HepG2 (cell line): ENCODE data around the gene ATXN7L3. TPM values are rescaled to one million over a fixed set of nuclear protein-coding genes. Genes with fewer than 3 reads are reported as not detected.

ENCODE experiments used
- HNF1B ChIP-seq: sonication (generic); formaldehyde crosslinking; IDR thresholded peaks from 2 replicates; pipeline ENCODE4 v1.5.1; 2020; ENCODE audit warnings: mild to moderate bottlenecking, moderate library complexity, missing genetic modification reagents
- HNF4A ChIP-seq: sonication (generic); formaldehyde crosslinking; IDR thresholded peaks from 2 replicates; pipeline ENCODE4 v1.4.0; 2020; ENCODE audit warnings: missing genetic modification reagents
- HOXD1 ChIP-seq: sonication (generic); formaldehyde crosslinking; IDR thresholded peaks from 2 replicates; pipeline ENCODE4 v1.5.0; 2020; ENCODE audit warnings: missing genetic modification reagents
- NFATC3 ChIP-seq: sonication (generic); formaldehyde crosslinking; IDR thresholded peaks from 2 replicates; pipeline ENCODE4 v1.5.1; 2020; ENCODE audit warnings: mild to moderate bottlenecking, missing genetic modification reagents
- PREB ChIP-seq: sonication (generic); formaldehyde crosslinking; IDR thresholded peaks from 2 replicates; pipeline ENCODE4 v1.4.0; 2020; ENCODE audit warnings: missing genetic modification reagents
- SMARCC2 ChIP-seq: fragments of 450-650 bp; IDR thresholded peaks from 2 replicates; pipeline ENCODE4 v1.6.1; 2017; ENCODE audit warnings: antibody characterized with exemption, mild to moderate bottlenecking
- SOX6 ChIP-seq, 2 experiments: fragments of 450-650 bp in 1 of 2; sonication (generic) in 1 of 2; formaldehyde crosslinking in 1 of 2; IDR thresholded peaks; 2 replicates each; pipeline versions ENCODE4 v1.4.0 to v1.6.1; 2017 to 2020; ENCODE audit warnings: antibody characterized with exemption in 1 of 2, mild to moderate bottlenecking in 1 of 2, missing genetic modification reagents in 1 of 2
- SYNCRIP ChIP-seq: fragments of 200-400 bp; formaldehyde crosslinking; IDR thresholded peaks from 2 replicates; pipeline ENCODE4 v1.6.1; 2018; ENCODE audit warnings: mild to moderate bottlenecking, low read depth, low read length; ENCODE audit not compliant: insufficient read depth
- TOE1 ChIP-seq: sonication (generic); formaldehyde crosslinking; IDR thresholded peaks from 2 replicates; pipeline ENCODE4 v1.4.0; 2020; ENCODE audit warnings: mild to moderate bottlenecking, missing genetic modification reagents
- ZBTB39 ChIP-seq: sonication (generic); formaldehyde crosslinking; IDR thresholded peaks from 2 replicates; pipeline ENCODE4 v1.5.0; 2020; ENCODE audit warnings: missing genetic modification reagents
- ZFP62 ChIP-seq: sonication (generic); formaldehyde crosslinking; IDR thresholded peaks from 2 replicates; pipeline ENCODE4 v1.4.0; 2020; ENCODE audit warnings: missing genetic modification reagents
- ZMYM3 ChIP-seq: sonication (generic); formaldehyde crosslinking; IDR thresholded peaks from 2 replicates; pipeline ENCODE4 v1.5.1; 2020; ENCODE audit warnings: mild to moderate bottlenecking, missing genetic modification reagents
- ZNF367 ChIP-seq: sonication (generic); formaldehyde crosslinking; IDR thresholded peaks from 2 replicates; pipeline ENCODE4 v1.4.0; 2020; ENCODE audit warnings: missing genetic modification reagents, borderline replicate concordance
- ZNF431 ChIP-seq: sonication (generic); formaldehyde crosslinking; IDR thresholded peaks from 2 replicates; pipeline ENCODE4 v1.9.0; 2022; ENCODE audit warnings: missing genetic modification reagents, low read depth, mild to moderate bottlenecking, borderline replicate concordance
- ZNF574 ChIP-seq: sonication (generic); formaldehyde crosslinking; IDR thresholded peaks from 2 replicates; pipeline ENCODE4 v1.4.0; 2020; ENCODE audit warnings: missing genetic modification reagents
- ZNF577 ChIP-seq: sonication (generic); formaldehyde crosslinking; IDR thresholded peaks from 2 replicates; pipeline ENCODE4 v1.4.0; 2020; ENCODE audit warnings: mild to moderate bottlenecking, low read depth, missing genetic modification reagents, borderline replicate concordance
- ZNF792 ChIP-seq: IDR thresholded peaks from 2 replicates; pipeline ENCODE4 v1.6.1; 2016
- polyA plus RNA-seq, 8 experiments: library from polyadenylated mRNA; depleted of rRNA in 3 of 8; stranded (reverse) in 7 of 8; unstranded in 1 of 8; fragments of >200 nt; fragmentation: Illumina TruSeq in 4 of 8; extraction: Trizol in 4 of 8; gene quantifications; 2 replicates each; pipeline versions ENCODE4 v1.2.1 to v1.2.3, GENCODE V29; 2011 to 2016; ENCODE audit warnings: low read depth in 4 of 8, missing spikeins in 1 of 8, mixed read lengths in 1 of 8; ENCODE audit not compliant: insufficient read depth in 1 of 8
- total RNA-seq, 5 experiments: library from RNA; depleted of rRNA; stranded (reverse); fragments of >200 nt; fragmentation: Illumina TruSeq; extraction: Trizol; gene quantifications; 2 replicates each; pipeline ENCODE4 v1.2.3, GENCODE V29; 2016; ENCODE audit warnings: low read depth in 1 of 5

Gene ATXN7L3
- total and polyA plus RNA-seq, 2 of the 13 experiments (the other 11 are each of a cell fraction or from before 2014, with no cell fraction given), result 44.5 to 59.1 TPM

- TF ChIP-seq HNF1B, result 0 out of 2 replicates have a peak, but pooled peaks have one; percentile 12
- no peak for TF ChIP-seq SYNCRIP
- TF ChIP-seq HOXD1 (CRISPR knock-in tag), result no peak
- no peak for TF ChIP-seq ZNF431 (CRISPR knock-in tag)
- TF ChIP-seq ZNF577 (CRISPR knock-in tag), result no peak
- TF ChIP-seq ZNF792 (CRISPR knock-in tag), result no peak
- no peak for TF ChIP-seq NFATC3 (CRISPR knock-in tag)
- no peak for TF ChIP-seq TOE1 (CRISPR knock-in tag)
- TF ChIP-seq ZMYM3 (CRISPR knock-in tag), result no peak
- TF ChIP-seq HNF4A (CRISPR knock-in tag), result peak; percentile 43; the same call in 1 of the 2 replicates
- TF ChIP-seq SOX6 (IDR thresholded peaks at IDR 0.05), result no peak
- TF ChIP-seq SOX6 (CRISPR knock-in tag; IDR thresholded peaks at IDR 0.05), result peak; percentile 39; the same call in 1 of the 2 replicates
- TF ChIP-seq PREB (CRISPR knock-in tag), result no peak
- no peak for TF ChIP-seq SMARCC2
- TF ChIP-seq ZBTB39 (CRISPR knock-in tag), result no peak
- no peak for TF ChIP-seq ZNF367
- no peak for TF ChIP-seq ZFP62 (CRISPR knock-in tag)
- no peak; the same call in 1 of the 2 replicates for TF ChIP-seq ZNF574 (CRISPR knock-in tag)
Observed at GRCh38 chr17:44184212-44184810, 15.4 kb downstream of the ATXN7L3 start (continued).
